ENCODE data around the gene EVPL. TPM values are rescaled to one million over a fixed set of nuclear protein-coding genes. Genes with fewer than 3 reads are reported as not detected.

The EVPL gene
- total and polyA plus RNA-seq, 4 donors, result 10.9 to 38.4 (median 35.0) TPM

DNA sequence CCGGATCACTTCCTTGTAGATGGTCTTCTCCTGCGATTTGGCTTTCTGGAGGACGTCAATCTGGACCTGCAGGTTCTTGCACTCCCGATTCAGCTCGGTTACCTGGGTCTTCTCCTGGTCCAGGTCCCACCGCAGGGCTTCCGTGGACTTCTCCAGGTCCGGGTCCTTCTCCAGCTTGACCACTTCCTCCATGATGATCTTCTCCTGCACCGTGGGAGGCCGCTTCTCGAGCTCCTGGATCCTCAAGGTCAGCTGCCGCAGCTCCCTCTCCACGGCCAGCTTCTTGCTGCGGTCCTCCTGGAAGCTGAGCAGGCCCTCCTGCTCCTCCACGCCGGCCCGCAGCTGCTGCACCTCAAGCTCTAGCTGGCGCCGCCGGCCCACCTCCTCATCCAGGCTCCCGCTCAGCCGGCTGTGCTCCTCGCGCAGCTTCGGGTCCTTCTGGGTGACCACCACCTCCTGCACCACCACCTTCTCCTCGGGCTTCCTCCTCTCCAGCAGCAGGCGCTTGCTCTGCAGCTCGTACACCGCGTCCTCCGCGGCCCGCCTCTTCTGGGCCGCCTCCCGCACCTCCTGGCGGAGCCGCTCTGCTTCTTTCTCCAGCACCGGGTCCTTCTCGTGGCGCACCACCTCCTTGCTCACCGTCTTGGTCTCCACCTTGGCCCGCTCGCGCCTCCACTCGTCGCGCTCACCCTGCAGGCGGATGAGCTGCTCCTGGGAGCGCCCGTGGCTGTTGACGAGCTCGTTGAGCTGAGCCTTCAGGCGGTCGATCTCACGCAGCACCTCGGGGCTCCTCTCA is 18.3 kb downstream of the EVPL start:
- ATAC-seq (ENCODE audit: insufficient read depth, low FRiP score), result no peak
- Histone ChIP-seq H3K27ac (ENCODE audit: low read depth in 1 of 2, low read length in 1 of 2) (no peak overlapping the region), H3K4me3 (no peak overlapping the region), H3K4me1 (ENCODE audit: control insufficient read depth in 5 of 5, insufficient read depth in 5 of 5, low read length in 5 of 5) (no peaks in the 10 kb centered on the region), H3K36me3 (ENCODE audit: control insufficient read depth in 4 of 4, insufficient read depth in 4 of 4, low read length in 4 of 4) (peaks cover 0 to 13% (median 0%) of the 10 kb centered on the region in 4 donors), H3K27me3 (ENCODE audit: control insufficient read depth in 3 of 3, insufficient read depth in 3 of 3, low read length in 2 of 3) (no peaks in the 10 kb centered on the region), H3K9me3 (ENCODE audit: control insufficient read depth in 4 of 4, insufficient read depth in 3 of 4, low read length in 3 of 4) (no peaks in the 10 kb centered on the region), H3K9ac (ENCODE audit: insufficient read depth in 1 of 2, low read length in 2 of 2) (no peak overlapping the region)
- 94% methylated on average over 56 of the region's 56 CpGs for WGBS, 2 donors
- TF ChIP-seq, protein P1, sequence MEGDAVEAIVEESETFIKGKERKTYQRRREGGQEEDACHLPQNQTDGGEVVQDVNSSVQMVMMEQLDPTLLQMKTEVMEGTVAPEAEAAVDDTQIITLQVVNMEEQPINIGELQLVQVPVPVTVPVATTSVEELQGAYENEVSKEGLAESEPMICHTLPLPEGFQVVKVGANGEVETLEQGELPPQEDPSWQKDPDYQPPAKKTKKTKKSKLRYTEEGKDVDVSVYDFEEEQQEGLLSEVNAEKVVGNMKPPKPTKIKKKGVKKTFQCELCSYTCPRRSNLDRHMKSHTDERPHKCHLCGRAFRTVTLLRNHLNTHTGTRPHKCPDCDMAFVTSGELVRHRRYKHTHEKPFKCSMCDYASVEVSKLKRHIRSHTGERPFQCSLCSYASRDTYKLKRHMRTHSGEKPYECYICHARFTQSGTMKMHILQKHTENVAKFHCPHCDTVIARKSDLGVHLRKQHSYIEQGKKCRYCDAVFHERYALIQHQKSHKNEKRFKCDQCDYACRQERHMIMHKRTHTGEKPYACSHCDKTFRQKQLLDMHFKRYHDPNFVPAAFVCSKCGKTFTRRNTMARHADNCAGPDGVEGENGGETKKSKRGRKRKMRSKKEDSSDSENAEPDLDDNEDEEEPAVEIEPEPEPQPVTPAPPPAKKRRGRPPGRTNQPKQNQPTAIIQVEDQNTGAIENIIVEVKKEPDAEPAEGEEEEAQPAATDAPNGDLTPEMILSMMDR (IDR thresholded peaks at IDR 0.05; ENCODE audit: control extremely low read depth, extremely low read depth), result no peak
- DNase-seq, result no peak

DNA sequence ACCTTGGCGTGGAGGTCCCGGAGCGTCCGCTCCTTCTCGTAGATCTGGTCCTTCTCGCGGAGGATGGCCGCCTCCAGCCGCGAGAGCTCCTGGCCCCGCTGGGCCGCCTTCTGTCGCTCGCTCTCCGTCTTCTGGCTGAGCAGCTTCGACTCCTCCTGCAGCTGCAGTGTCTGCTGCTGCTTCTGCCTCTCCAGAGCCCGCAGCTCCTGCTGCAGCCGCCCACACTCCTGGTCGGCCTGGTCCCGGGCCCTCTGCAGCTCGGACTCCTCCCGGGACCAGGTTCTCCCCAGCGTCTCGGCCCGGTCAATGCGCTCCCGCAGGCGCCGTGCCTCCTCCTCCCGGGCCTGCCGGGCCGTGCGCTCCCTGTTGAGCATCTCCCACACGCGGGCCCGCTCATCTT is 18.9 kb downstream of the EVPL start:
- Histone ChIP-seq H3K9me3 (ENCODE audit: control insufficient read depth in 4 of 4, insufficient read depth in 3 of 4, low read length in 3 of 4) (no peaks in the 10 kb centered on the region), H3K4me1 (ENCODE audit: control insufficient read depth in 5 of 5, insufficient read depth in 5 of 5, low read length in 5 of 5) (no peaks in the 10 kb centered on the region), H3K9ac (ENCODE audit: insufficient read depth in 1 of 2, low read length in 2 of 2) (no peak overlapping the region), H3K27me3 (ENCODE audit: control insufficient read depth in 3 of 3, insufficient read depth in 3 of 3, low read length in 2 of 3) (no peaks in the 10 kb centered on the region), H3K27ac (ENCODE audit: low read depth in 1 of 2, low read length in 1 of 2) (no peak overlapping the region), H3K36me3 (ENCODE audit: control insufficient read depth in 4 of 4, insufficient read depth in 4 of 4, low read length in 4 of 4) (peaks cover 0 to 13% (median 0%) of the 10 kb centered on the region in 4 donors), H3K4me3 (no peak overlapping the region)
- DNase-seq (no peak), ATAC-seq (ENCODE audit: insufficient read depth, low FRiP score) (no peak)
- 96% methylated on average over 35 to 36 of the region's 36 CpGs for WGBS, 2 donors
- TF ChIP-seq, protein P1 (IDR thresholded peaks at IDR 0.05; ENCODE audit: control extremely low read depth, extremely low read depth), result no peak

DNA sequence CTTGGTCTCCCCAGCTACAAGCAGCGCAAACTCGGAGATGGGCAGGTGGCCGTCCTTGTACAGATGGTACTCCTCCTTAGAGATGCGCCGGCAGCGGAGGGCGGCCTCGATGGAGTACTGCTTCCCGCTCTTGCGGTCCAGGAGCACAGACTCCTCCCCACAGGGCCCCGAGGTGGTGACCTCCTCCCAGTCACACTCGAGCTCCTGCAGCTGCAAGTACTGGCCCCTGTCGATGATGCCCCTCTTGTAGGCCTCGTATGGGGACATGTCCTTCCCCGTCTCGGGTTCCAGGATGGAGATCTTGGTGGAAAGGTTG is 19.3 kb downstream of the EVPL start:
- TF ChIP-seq, protein P1 (IDR thresholded peaks at IDR 0.05; ENCODE audit: control extremely low read depth, extremely low read depth), result no peak
- WGBS, 2 donors, result 89 to 91% methylated on average over 16 of the region's 16 CpGs
- no peaks in the 10 kb centered on the region for H3K4me1 ChIP-seq (ENCODE audit: control insufficient read depth in 5 of 5, insufficient read depth in 5 of 5, low read length in 5 of 5)
- H3K9me3 ChIP-seq (ENCODE audit: control insufficient read depth in 4 of 4, insufficient read depth in 3 of 4, low read length in 3 of 4), result no peaks in the 10 kb centered on the region
- peaks cover 0 to 13% (median 0%) of the 10 kb centered on the region in 4 donors for H3K36me3 ChIP-seq (ENCODE audit: control insufficient read depth in 4 of 4, insufficient read depth in 4 of 4, low read length in 4 of 4)
- DNase-seq, result no peak
- no peaks in the 10 kb centered on the region for H3K27me3 ChIP-seq (ENCODE audit: control insufficient read depth in 3 of 3, insufficient read depth in 3 of 3, low read length in 2 of 3)
- no peak overlapping the region for H3K9ac ChIP-seq (ENCODE audit: insufficient read depth in 1 of 2, low read length in 2 of 2)
- ATAC-seq (ENCODE audit: insufficient read depth, low FRiP score), result no peak
- no peak overlapping the region for H3K27ac ChIP-seq (ENCODE audit: low read depth in 1 of 2, low read length in 1 of 2)
- no peak overlapping the region for H3K4me3 ChIP-seq

Data from lung (tissue), 12 donors.